SH-SY5Y (cell line): ENCODE data around the gene KXD1.

Source experiments
- GATA2 ChIP-seq: IDR thresholded peaks from 2 replicates; pipeline ENCODE4 v1.6.1; 2011; ENCODE audit warnings: mild to moderate bottlenecking, low read depth, low read length
- GATA3 ChIP-seq: IDR thresholded peaks from 2 replicates; pipeline ENCODE4 v1.6.1; 2011; ENCODE audit warnings: low read depth, mild to moderate bottlenecking, low read length, moderate library complexity

The KXD1 gene

DNA sequence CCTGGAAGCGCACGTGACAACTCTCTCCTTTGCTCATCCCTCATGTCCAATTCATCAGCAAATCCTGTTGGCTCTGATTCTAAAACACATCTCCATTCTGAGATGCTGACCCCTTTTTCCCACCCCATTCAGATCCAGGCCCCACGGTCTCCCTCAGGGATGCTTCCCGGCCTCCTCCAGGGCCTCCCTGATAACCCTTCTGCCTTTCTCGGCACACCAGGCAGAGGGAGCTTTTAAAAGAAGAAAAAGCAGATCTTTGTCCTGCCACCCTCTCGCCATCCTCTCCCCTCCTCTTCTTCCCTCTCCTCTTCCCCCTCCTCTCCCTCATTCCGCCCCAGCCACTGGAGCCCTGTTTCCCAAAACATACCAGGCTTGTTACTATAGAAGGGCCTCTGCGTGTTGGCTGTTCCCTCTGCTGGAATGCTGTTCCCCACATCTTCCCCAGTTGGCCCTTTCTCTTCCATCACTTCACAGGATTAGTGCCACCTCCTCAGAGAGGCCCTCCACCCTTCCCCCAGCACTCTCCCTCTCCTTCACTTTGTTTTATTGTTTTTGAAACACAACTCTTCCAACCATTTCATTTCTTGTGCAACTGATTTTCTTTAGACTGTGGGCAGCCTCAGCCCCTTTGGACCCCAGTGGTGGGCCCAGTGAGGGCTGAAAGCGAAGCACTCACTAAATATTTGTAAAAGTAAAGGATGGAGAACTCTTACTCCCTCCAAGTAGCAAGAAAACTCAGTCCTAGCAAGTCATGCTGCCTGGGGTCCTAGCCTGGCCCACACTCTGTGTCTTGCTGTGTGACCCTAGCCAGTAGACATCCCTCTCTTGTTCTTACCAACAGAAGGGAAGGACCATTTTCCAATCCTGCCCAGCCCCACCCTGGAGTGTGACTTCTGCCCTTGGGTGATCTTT lies 51.4 kb downstream of the KXD1 start:
- no peak for TF ChIP-seq GATA3
- no peak for TF ChIP-seq GATA2

DNA sequence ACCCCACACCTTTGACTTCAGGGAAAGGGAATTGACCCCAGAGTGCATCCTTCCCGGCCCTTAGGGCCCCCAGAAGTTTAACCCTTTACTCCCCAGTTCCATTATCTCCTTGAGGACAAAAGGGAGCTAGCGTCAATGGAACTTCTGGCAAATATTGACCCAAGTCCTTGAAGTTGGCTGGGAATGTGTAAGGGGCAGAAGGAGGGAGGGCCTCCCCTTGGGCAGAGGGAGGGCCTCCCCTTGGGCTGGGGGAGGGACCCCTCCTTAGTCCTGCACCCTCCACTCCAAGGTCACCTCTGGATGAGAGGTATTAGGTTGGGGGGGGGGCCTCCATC lies 52.0 kb downstream of the KXD1 start:
- TF ChIP-seq GATA2 (no peak), GATA3 (no peak)

DNA sequence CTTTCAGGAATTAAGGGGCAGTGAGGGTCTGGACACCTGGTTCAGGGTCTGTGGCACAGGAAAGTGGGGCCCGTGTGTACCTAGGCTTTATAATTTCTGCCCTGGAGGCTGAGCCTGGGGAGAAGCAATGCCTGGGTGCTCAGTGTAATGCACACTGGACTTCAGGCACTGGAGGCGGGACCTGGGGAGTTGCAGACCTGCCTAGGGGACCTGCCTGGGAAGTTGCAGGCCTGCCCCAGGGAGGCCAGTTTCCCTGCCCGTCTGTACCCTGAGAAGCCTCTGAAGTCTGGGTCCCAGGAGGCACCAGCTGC lies 52.5 kb downstream of the KXD1 start:
- TF ChIP-seq GATA2 (no peak), GATA3 (no peak)

DNA sequence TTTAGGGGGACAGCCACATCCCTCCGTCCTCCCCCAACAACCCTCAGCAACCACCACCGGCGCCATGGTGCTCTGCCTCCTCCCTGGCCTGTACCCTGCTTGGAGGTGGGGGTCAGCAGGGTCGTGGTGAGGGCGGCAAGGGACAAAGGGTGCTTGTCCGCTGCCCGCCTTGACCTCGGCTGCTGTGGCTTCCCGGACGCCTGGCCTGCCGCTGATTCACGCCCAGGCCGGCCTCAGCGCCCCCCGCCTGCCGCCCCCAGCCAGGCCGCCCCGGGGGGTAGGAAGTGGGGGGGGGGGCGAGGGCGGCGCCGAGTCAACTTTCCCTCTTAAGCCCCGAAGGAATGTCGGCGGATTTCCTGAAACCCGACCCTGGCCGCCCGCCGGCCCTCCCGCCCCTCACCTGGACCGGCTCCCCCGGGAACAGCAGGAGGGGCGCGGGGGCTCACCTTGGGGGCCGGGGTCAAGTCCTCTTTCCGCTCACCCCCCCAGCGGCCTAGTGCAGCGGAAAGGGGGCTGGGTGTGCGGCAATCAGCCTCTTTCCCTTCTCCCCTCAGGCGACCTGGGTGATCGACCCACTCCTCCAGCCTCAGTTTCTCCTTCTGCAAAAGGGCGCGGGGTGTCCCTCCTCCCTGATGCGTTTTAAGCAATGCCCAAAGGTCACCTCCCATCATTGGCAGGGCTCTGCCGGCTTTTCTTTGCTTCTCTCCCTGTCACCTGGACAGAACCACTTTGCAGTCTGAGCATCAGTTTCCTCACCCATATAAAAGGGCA lies 53.1 kb downstream of the KXD1 start:
- TF ChIP-seq GATA2 (no peak), GATA3 (no peak)

DNA sequence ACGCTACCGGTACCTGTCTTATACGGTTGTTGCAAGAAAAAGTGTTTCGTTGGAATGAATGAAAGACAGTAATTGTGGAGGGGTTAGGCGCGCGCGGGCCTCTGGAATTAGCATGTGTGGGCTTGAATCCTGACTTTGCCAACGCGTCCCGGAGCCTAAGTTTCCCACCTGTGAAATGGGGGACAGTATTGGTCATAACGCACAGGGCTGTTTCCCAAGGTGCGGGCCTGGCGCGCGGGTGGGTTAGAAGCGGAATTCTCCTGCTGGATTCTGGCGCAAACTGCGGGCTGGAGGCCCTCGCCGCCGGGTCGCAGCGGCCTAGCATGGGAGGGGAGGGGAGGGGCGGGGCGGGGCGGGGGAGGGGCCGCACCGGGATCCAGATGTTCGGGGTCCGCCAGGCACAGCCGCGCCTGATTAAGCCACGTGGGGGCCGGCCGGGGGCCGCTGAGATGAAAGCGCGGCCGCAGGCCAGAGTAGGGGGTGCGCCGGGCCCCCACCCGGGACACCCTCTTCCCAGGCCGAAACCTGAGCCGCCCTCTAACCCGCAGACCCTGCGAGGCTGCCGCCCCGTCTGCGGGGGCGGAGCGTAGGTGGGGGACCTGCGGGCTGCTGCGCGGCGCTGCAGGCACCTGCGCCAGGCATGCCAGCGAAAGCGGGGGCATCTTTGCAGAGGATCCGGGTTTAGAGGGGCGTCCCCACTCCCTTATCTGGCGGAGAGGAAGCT lies 53.8 kb downstream of the KXD1 start:
- no peak for TF ChIP-seq GATA3
- no peak for TF ChIP-seq GATA2

DNA sequence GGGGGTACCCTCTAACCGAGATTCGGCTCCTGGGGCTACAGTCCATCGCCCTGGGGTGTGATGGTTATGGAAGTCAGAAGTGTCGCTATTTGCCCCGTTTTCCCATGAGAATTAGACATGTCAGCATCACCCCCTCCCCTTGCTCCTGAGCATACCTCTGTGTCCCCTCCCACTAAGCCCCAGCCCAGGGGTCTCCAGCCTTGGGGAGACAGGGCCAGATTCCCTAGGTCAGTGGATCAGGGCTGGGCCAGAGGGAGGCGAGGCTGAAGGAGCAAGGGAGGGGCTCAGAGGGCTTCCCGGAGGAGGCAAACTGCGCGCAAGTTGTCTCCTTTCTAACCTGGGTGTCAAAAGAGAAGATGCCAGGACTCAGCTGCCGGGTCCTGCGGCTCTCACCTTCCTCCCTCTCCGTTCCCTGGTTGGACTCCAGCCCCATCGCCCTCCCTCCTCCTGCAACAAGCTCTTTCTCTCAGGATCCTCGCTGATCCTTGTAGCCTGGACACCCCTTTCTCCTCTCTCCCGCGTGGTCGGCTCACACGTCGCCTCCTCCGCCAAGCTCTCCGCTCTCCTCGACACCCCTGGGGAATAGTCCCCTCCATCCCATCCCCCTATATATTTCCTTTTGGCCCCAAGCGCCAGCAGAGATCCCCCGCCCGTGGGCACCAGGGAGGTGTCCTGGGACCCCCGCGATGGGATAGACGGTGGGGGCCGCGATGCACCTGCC lies 54.5 kb downstream of the KXD1 start:
- TF ChIP-seq GATA2: no peak
- TF ChIP-seq GATA3: no peak

DNA sequence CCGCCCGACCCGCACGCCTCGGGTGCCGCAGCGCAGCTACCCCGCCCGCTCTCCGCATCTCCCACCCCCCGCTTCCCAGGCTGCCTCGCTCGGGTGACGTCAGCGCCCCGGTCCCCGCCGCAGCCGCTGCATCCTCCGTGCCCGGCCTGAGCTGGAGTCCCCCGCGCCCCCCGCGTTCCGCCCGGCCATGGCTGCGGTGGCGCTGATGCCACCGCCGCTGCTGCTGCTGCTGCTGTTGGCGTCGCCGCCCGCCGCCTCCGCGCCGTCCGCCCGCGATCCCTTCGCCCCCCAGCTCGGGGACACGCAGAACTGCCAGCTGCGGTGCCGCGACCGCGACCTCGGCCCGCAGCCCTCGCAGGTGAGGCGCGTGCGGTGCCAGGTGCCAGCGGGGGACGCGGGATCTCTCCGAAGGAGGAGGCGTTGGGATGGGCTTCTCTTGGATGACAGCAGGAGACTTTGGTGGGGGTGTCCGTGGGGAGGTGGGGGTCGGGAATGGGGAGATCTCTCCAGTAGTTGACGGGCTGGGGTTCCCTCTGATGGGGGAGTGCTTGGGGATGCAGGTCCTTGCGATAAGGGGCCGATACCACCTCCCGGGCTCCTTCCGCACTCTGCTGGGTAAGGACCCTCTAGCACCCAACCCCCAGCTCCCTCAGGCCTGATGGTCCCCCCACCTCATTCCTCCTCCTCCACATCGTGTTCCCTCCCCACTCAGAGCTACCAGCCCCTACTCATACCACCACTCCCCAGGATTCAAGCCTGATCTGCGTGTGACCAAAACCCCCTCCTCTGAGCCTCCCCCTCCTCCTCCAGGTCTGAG lies 55.3 kb downstream of the KXD1 start, which contains the start of gene TMEM59L:
Gene TMEM59L, plus strand, starts transcription at position 99 of the 817 bp plus-strand sequence. Its CDS starts 89 bp downstream, at position 188.
- TF ChIP-seq GATA2: no peak
- TF ChIP-seq GATA3: no peak

DNA sequence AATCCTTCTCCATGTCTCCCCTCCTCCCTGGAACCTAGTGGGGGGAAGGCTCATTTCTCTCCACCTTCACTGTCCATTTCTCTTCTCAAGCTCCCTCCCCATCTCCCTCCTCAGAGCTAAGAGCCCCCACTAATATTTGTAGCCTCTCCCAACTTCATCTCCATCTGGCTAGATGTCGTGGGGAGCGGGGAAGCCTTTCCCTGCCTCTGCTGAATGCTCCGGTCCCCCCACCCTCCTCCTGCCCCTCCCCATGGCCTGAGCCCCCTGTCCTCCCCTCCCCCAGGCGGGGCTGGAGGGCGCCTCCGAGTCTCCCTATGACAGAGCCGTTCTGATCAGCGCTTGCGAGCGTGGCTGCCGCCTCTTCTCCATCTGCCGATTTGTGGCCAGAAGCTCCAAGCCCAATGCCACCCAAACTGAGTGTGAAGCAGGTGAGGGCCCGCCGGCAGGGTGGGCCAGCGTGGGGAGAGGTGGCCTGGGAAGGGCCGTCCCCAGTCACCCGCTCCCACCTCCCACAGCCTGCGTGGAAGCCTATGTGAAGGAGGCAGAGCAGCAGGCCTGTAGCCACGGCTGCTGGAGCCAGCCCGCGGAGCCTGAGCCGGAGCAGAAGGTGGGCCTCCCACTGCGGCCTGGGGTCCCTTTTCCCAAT lies 56.0 kb downstream of the KXD1 start:
- TF ChIP-seq GATA2 (no peak), GATA3 (no peak)

DNA sequence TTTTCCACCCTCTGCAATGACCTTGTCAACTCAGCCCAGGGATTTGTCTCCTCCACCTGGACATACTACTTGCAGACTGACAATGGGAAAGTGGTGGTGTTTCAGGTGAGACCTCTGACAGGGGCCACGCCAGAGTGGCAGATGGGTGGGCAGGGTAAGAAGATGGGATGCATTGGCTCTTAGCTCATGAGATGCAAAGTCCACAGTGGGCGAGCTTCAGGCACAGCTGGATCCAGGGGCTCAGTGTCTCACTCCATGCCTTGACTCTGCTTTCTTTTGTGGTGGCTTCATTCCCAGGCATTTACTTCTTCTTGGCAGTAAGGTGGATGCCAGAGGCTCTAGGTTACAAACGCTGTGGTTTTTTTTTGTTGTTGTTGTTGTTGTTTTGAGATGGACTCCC lies 58.4 kb downstream of the KXD1 start:
- TF ChIP-seq GATA2 (no peak), GATA3 (no peak)

DNA sequence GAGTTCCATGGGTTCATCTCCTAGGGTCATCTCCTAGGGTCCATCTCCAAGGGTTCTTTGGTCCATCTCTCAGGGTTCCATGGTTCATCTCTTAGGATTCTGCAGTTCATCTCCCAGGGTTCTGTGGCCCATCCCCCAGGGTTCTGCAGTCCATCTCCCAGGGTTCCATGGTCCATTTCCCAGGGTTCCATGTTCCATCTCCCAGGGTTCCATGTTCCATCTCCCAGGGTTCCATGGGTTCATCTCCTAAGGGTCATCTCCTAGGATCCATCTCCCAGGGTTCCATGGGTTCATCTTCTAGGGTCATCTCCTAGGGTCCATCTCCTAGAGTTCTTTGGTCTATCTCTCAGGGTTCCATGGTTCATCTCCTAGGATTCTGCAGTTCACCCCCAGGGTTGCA lies 59.9 kb downstream of the KXD1 start:
- TF ChIP-seq GATA3 (no peak), GATA2 (no peak)

DNA sequence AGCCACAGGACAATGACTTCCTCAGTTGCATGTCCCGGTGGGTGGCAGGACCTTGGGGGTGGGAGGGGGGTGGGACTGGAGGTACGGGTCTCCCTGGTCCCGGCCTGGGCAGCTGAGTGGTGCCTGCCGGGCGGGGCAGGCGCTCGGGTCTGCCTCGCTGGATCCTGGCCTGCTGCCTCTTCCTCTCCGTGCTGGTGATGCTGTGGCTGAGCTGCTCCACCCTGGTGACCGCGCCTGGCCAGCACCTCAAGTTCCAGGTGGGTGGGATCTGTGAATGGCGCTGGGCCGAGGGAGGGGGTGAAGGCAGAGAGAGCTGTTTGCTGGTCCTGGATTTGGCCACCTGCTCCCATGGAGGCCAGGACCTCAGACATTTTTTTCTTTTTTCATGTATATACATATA lies 60.6 kb downstream of the KXD1 start:
- TF ChIP-seq GATA3 (no peak), GATA2 (no peak)
